Neuronal stem cell (in vitro differentiated cells): ENCODE data around the gene DNASE2B.

Source experiments
- DNase-seq: peaks from one replicate; pipeline ENCODE4 v3.0.0-alpha.2; 2013; ENCODE audit warnings: low spot score
- H2AFZ ChIP-seq: one replicate; pipeline ENCODE4 v1.6.1; 2013; ENCODE audit warnings: mild to moderate bottlenecking, low read length, inconsistent platforms
- H2AK5ac ChIP-seq: 2 replicates; pipeline ENCODE4 v1.6.1; 2013; ENCODE audit warnings: low read depth, mild to moderate bottlenecking, inconsistent platforms, low read length, moderate library complexity, mixed read lengths
- H2BK120ac ChIP-seq: 2 replicates; pipeline ENCODE4 v1.6.1; 2013; ENCODE audit warnings: low read depth, mild to moderate bottlenecking, inconsistent platforms, low read length, moderate library complexity, mixed read lengths
- H2BK12ac ChIP-seq: one replicate; pipeline ENCODE4 v1.6.1; 2013; ENCODE audit warnings: low read length, inconsistent platforms
- H2BK15ac ChIP-seq: 2 replicates; pipeline ENCODE4 v1.6.1; 2013; ENCODE audit warnings: mild to moderate bottlenecking, low read length, inconsistent platforms, mixed read lengths
- H2BK5ac ChIP-seq: one replicate; pipeline ENCODE4 v1.6.1; 2013; ENCODE audit warnings: inconsistent platforms, mild to moderate bottlenecking, low read length, moderate library complexity
- H3K14ac ChIP-seq: one replicate; pipeline ENCODE4 v1.6.1; 2013; ENCODE audit warnings: low read length, inconsistent platforms
- H3K18ac ChIP-seq: 2 replicates; pipeline ENCODE4 v1.6.1; 2013; ENCODE audit warnings: low read length, inconsistent platforms
- H3K23ac ChIP-seq: 2 replicates; pipeline ENCODE4 v1.6.1; 2013; ENCODE audit warnings: low read depth, mild to moderate bottlenecking, mixed read lengths, low read length, inconsistent platforms; ENCODE audit not compliant: poor library complexity
- H3K27ac ChIP-seq: replicated peaks from 3 replicates; pipeline ENCODE4 v1.5.1; 2013; ENCODE audit warnings: low read length, inconsistent platforms
- H3K27me3 ChIP-seq, 3 experiments: 2 replicates each; pipeline ENCODE4 v1.6.1; 2013; ENCODE audit warnings: low read length in 3 of 3, mild to moderate bottlenecking in 2 of 3, inconsistent platforms in 1 of 3, low read depth in 1 of 3, mixed read lengths in 1 of 3, moderate library complexity in 1 of 3; ENCODE audit not compliant: control insufficient read depth in 3 of 3, insufficient read depth in 3 of 3
- H3K36me3 ChIP-seq, 2 donors: replicated peaks in 1 of 2; 2 replicates each; pipeline ENCODE4 v1.6.1; 2013; ENCODE audit warnings: low read length in 2 of 2; ENCODE audit not compliant: control insufficient read depth in 2 of 2, insufficient read depth in 2 of 2
- H3K4ac ChIP-seq: 2 replicates; pipeline ENCODE4 v1.6.1; 2013; ENCODE audit warnings: inconsistent platforms, mild to moderate bottlenecking, low read length, moderate library complexity
- H3K4me1 ChIP-seq, 2 donors: 1 replicate in 1 of 2; 2 replicates in 1 of 2; pipeline ENCODE4 v1.6.1; 2013; ENCODE audit warnings: low read length in 2 of 2, low read depth in 1 of 2; ENCODE audit not compliant: control insufficient read depth in 2 of 2, insufficient read depth in 1 of 2
- H3K4me2 ChIP-seq: one replicate; pipeline ENCODE4 v1.6.1; 2013; ENCODE audit warnings: mild to moderate bottlenecking, low read length, inconsistent platforms; ENCODE audit not compliant: insufficient read depth, poor library complexity, severe bottlenecking
- H3K4me3 ChIP-seq, 2 donors: 2 replicates each; pipeline ENCODE4 v1.5.1; 2013; ENCODE audit warnings: low read length in 2 of 2, mild to moderate bottlenecking in 2 of 2, inconsistent platforms in 1 of 2, moderate library complexity in 1 of 2
- H3K79me1 ChIP-seq: one replicate; pipeline ENCODE4 v1.6.1; 2013; ENCODE audit warnings: low read depth, mild to moderate bottlenecking, inconsistent platforms, low read length, moderate library complexity
- H3K9ac ChIP-seq: one replicate; pipeline ENCODE4 v1.6.1; 2013; ENCODE audit warnings: mild to moderate bottlenecking, low read depth, low read length, inconsistent platforms; ENCODE audit not compliant: poor library complexity
- H3K9me3 ChIP-seq, 2 donors: replicated peaks in 1 of 2; 2 replicates each; pipeline versions ENCODE3 to v1.6.1; 2013; ENCODE audit warnings: low read length in 2 of 2, mild to moderate bottlenecking in 2 of 2, inconsistent platforms in 1 of 2, low read depth in 1 of 2, mixed read lengths in 1 of 2, moderate library complexity in 1 of 2; ENCODE audit not compliant: control insufficient read depth in 2 of 2, insufficient read depth in 1 of 2
- H4K8ac ChIP-seq: one replicate; pipeline ENCODE4 v1.6.1; 2013; ENCODE audit warnings: low read depth, mild to moderate bottlenecking, inconsistent platforms, low read length, moderate library complexity
- H4K91ac ChIP-seq: one replicate; pipeline ENCODE4 v1.6.1; 2013; ENCODE audit warnings: low read length, low read depth, mild to moderate bottlenecking, inconsistent platforms; ENCODE audit not compliant: poor library complexity
- WGBS, 2 donors: extraction: QIAGEN DNeasy Blood & Tissue Kit; methylation state at CpG; one replicate each; pipeline ENCODE4 v1.1.7; 2013; ENCODE audit warnings: missing lambda C conversion rate in 2 of 2, mixed read lengths in 1 of 2; ENCODE audit not compliant: insufficient read length in 2 of 2, insufficient replicate concordance in 1 of 2; ENCODE audit errors: extremely low coverage in 2 of 2; 5-methylcytosine and 5-hydroxymethylcytosine counted together

DNASE2B gene

DNA sequence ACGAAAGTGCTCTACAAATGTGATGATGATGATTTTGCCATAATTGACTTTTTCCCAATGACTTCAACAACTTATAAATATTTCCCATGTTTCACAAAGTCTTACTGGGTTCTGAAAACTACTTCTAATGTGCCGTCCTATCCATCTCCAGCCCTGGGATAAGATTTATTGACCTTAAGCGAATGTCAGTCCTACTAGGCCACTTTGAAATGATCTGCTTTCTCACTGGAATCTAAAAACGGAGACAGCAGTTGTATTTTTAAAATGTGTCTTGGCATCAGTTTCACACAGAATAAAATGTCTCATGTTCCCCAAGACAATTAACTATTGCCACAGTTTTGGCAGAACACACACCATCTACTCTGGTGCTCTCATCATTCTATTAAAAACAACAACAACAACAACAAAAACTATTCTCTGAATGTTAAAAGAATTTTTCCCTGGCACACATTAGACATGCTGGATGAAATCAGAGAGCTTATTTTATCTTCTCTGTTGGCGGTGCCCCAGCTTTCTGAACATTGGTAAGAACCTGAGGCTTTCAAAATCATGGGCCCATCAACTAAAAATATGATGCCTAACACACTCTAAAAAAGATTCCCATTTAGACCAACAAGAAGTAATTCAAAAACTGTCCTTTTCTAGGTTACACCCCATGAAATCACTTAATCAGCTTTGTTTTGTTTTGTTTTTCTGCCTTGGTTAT lies 23.1 kb upstream of the DNASE2B start:
- Histone ChIP-seq H2AK5ac (no peak overlapping the region), H3K27me3 (no peaks in the 10 kb centered on the region), H3K9me3 (no peaks in the 10 kb centered on the region), H2BK5ac (no peak overlapping the region), H3K4ac (no peak overlapping the region), H4K8ac (no peak overlapping the region), H3K79me1 (no peaks in the 10 kb centered on the region), H3K36me3 (no peaks in the 10 kb centered on the region), H3K4me2 (no peak overlapping the region), H2BK120ac (no peak overlapping the region), H2AFZ (no peak overlapping the region), H3K23ac (no peak overlapping the region), H3K14ac (no peak overlapping the region), H4K91ac (no peak overlapping the region), H3K4me1 (peaks cover 0 to under 1% of the 10 kb centered on the region in 2 donors), H3K18ac (no peak overlapping the region), H3K9ac (no peak overlapping the region), H3K4me3 (no peak overlapping the region), H3K27ac (no peak overlapping the region), H2BK15ac (no peak overlapping the region), H2BK12ac (no peak overlapping the region)
- no peak for DNase-seq
- WGBS, 2 donors, result no CpG with 5 or more reads among the region's 5 CpGs

DNA sequence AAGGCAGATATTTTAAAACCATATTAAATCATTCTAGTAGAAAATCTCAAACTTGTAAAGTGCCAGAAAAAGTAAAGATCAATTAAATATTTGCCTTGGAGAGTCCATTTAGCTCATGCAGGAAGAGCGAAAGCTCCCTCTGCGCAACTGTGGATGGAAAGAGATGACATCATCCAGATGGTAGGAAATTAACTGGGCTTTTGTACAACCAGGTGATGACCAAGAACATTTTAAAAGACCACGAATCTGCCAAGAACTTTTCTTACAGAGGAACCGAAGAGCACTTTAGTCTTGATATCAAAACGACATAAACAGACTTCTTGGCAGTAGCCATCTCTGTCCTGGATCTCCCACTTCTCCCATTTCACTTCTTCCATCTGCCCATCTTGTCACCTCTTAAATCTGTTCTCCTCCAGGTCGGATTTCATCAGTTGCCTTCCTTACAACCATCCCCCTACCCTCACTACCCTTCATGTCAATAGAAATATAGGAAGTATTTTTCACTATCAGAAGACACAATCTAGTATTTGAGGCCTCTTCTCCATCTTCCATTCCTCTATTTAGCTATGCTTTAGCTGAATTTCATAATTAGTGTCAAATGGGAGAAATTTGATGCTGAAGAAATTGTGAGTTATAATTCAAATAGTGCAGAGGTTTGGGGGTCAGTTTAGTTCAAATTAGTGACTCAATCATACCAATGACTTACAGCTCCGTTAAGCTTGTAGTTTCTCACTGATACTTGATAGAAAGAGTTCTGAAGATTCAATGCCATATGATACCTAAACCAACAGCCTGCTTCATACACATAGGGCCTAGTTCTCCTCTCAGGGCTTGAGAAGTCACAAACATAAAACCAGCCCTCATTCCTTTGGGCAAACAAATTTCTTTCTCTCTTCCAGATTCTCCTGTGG lies 22.0 kb upstream of the DNASE2B start:
- Histone ChIP-seq H2AK5ac (no peak overlapping the region), H3K79me1 (no peaks in the 10 kb centered on the region), H3K9me3 (no peaks in the 10 kb centered on the region), H2AFZ (no peak overlapping the region), H3K4me2 (no peak overlapping the region), H3K9ac (no peak overlapping the region), H3K18ac (no peak overlapping the region), H3K4me3 (no peak overlapping the region), H2BK15ac (no peak overlapping the region), H3K14ac (no peak overlapping the region), H3K4me1 (no peaks in the 10 kb centered on the region), H4K8ac (no peak overlapping the region), H3K4ac (no peak overlapping the region), H2BK120ac (no peak overlapping the region), H3K27me3 (no peaks in the 10 kb centered on the region), H3K27ac (no peak overlapping the region), H4K91ac (no peak overlapping the region), H3K36me3 (no peaks in the 10 kb centered on the region), H2BK12ac (no peak overlapping the region), H3K23ac (no peak overlapping the region), H2BK5ac (no peak overlapping the region)
- DNase-seq, result no peak
- WGBS, 2 donors, result no CpG with 5 or more reads among the region's 7 CpGs

DNA sequence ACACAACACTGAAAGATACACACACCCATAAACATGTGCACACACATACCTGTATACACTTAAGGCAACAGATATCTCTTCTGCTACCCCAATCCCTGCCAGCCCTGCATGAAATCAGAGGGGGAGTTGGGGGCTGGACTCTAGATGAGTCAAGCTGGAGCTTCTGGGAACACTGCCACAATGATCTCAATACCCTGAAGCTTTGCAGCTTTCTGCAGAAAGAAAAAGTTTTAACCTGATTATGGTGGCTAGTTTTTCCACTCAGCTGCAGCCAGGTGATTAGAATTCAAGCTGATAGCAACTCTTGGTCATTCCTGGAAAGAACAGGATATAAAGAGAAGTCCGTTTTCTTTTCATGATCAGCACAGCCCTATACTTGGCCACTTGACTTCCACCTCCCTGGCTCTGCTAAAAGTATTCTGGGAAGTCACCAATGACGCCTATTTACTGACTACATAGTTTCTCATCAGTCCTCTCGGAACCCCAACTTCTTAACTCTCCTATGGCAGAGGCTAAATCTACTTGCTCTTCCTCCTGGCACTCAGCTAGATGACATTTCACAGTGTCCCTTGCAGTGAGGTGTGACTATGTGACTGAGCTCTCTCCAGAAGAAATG lies 20.7 kb upstream of the DNASE2B start:
- Histone ChIP-seq H4K8ac (no peak overlapping the region), H3K27ac (no peak overlapping the region), H4K91ac (no peak overlapping the region), H2BK15ac (no peak overlapping the region), H3K79me1 (no peaks in the 10 kb centered on the region), H3K23ac (no peak overlapping the region), H3K18ac (no peak overlapping the region), H2AK5ac (no peak overlapping the region), H2BK120ac (no peak overlapping the region), H2BK12ac (no peak overlapping the region), H3K9ac (no peak overlapping the region), H3K27me3 (no peaks in the 10 kb centered on the region), H3K14ac (no peak overlapping the region), H3K4me2 (no peak overlapping the region), H3K9me3 (no peaks in the 10 kb centered on the region), H2BK5ac (no peak overlapping the region), H3K4me1 (no peaks in the 10 kb centered on the region), H2AFZ (no peak overlapping the region), H3K4ac (no peak overlapping the region), H3K36me3 (no peaks in the 10 kb centered on the region), H3K4me3 (no peak overlapping the region)
- DNase-seq, result no peak
- WGBS, 2 donors, result no CpG with 5 or more reads among the region's 3 CpGs
